GM23338 (cell line): ENCODE results near the gene KAT2A. TPM values are rescaled to one million over a fixed set of nuclear protein-coding genes. Genes with fewer than 3 reads are reported as not detected.

Experiments used
- ATAC-seq: fragments of 200-7000 bp; cut with Tn5 transposase; 3 replicates; pipeline ENCODE4 v1.9.1; 2020
- DNase-seq: peaks from one replicate; pipeline ENCODE4 v3.0.0-alpha.2; 2015; ENCODE audit warnings: low spot score
- H2AFZ ChIP-seq: fragments of 200-600 bp; sonication (generic); 2 replicates; pipeline ENCODE4 v1.8.0; 2016; ENCODE audit warnings: antibody characterized with exemption, mild to moderate bottlenecking, moderate library complexity
- H3F3A ChIP-seq: fragments of 200-600 bp; sonication (generic); replicated peaks from 2 replicates; pipeline ENCODE4 v1.8.0; 2017; ENCODE audit warnings: antibody characterized with exemption, mixed run types, low read depth
- H3K27ac ChIP-seq: fragments of 200-600 bp; sonication (generic); 2 replicates; pipeline ENCODE4 v1.6.1; 2016; ENCODE audit warnings: low read depth
- H3K27me3 ChIP-seq: fragments of 200-600 bp; sonication (generic); 2 replicates; pipeline ENCODE4 v1.8.0; 2016; ENCODE audit warnings: mild to moderate bottlenecking, mixed run types, moderate library complexity; ENCODE audit not compliant: insufficient read depth
- H3K36me3 ChIP-seq: fragments of 200-600 bp; sonication (generic); 2 replicates; pipeline ENCODE4 v1.8.0; 2016; ENCODE audit warnings: mild to moderate bottlenecking; ENCODE audit not compliant: insufficient read depth
- H3K4me1 ChIP-seq: fragments of 200-600 bp; sonication (generic); 2 replicates; pipeline ENCODE4 v1.8.0; 2016; ENCODE audit warnings: mild to moderate bottlenecking, moderate library complexity; ENCODE audit not compliant: insufficient read depth
- H3K4me2 ChIP-seq: fragments of 200-600 bp; sonication (generic); 2 replicates; pipeline ENCODE4 v1.7.1; 2017; ENCODE audit warnings: mixed run types
- H3K4me3 ChIP-seq: fragments of 200-600 bp; sonication (generic); 2 replicates; pipeline ENCODE4 v1.6.1; 2016; ENCODE audit warnings: mixed run types
- H3K79me2 ChIP-seq: fragments of 200-600 bp; sonication (generic); replicated peaks from 2 replicates; pipeline ENCODE4 v1.8.0; 2017; ENCODE audit warnings: mild to moderate bottlenecking; ENCODE audit not compliant: insufficient read depth
- H3K9me2 ChIP-seq: fragments of 200-600 bp; sonication (generic); 2 replicates; pipeline ENCODE4 v1.8.0; 2017; ENCODE audit not compliant: insufficient read depth
- H4K20me1 ChIP-seq: fragments of 200-600 bp; sonication (generic); replicated peaks from 2 replicates; pipeline ENCODE4 v1.8.0; 2017; ENCODE audit warnings: mild to moderate bottlenecking; ENCODE audit not compliant: insufficient read depth
- H3K27ac Mint-ChIP-seq: 2 replicates; pipeline ENCODE4 v1.8.0; 2020; ENCODE audit warnings: inconsistent platforms, mild to moderate bottlenecking, moderate library complexity, mixed read lengths
- H3K27me3 Mint-ChIP-seq: 3 replicates; pipeline ENCODE4 v1.8.0; 2022; ENCODE audit warnings: low read depth, mild to moderate bottlenecking, moderate library complexity, mixed read lengths, inconsistent platforms; ENCODE audit not compliant: insufficient read depth, poor library complexity
- H3K36me3 Mint-ChIP-seq: 3 replicates; pipeline ENCODE4 v1.8.0; 2021; ENCODE audit warnings: low read depth, mild to moderate bottlenecking, inconsistent platforms, moderate library complexity, mixed read lengths
- H3K4me1 Mint-ChIP-seq: 3 replicates; pipeline ENCODE4 v1.8.0; 2020; ENCODE audit warnings: mild to moderate bottlenecking, inconsistent platforms, mixed read lengths
- H3K4me3 Mint-ChIP-seq: 3 replicates; pipeline ENCODE4 v1.8.0; 2021; ENCODE audit warnings: moderate library complexity, mild to moderate bottlenecking, inconsistent platforms, mixed read lengths
- H3K9me3 Mint-ChIP-seq: 3 replicates; pipeline ENCODE4 v1.8.0; 2020; ENCODE audit warnings: moderate library complexity, mild to moderate bottlenecking, inconsistent platforms, mixed read lengths
- CREB1 ChIP-seq: fragments of 250-450 bp; sonication (Bioruptor Pico); IDR thresholded peaks from 2 replicates; pipeline ENCODE4 v1.5.0; 2020; ENCODE audit warnings: low read depth, mild to moderate bottlenecking, moderate library complexity
- CTCF ChIP-seq, 2 experiments: fragments of 200-600 bp in 1 of 2; sonication (generic) in 1 of 2; conservative IDR thresholded peaks; 2 replicates each; pipeline versions ENCODE4 v1.5.1 to v1.6.1; 2016 to 2017; ENCODE audit warnings: antibody characterized with exemption in 2 of 2, low read depth in 2 of 2, mild to moderate bottlenecking in 2 of 2, moderate library complexity in 1 of 2
- EZH2 ChIP-seq: fragments of 200-600 bp; sonication (generic); IDR thresholded peaks from one replicate; pipeline ENCODE4 v1.8.0; 2017; ENCODE audit warnings: antibody characterized with exemption, mild to moderate bottlenecking, low read depth; ENCODE audit not compliant: unreplicated experiment
- EZH2phosphoT487 ChIP-seq: fragments of 200-600 bp; sonication (generic); IDR thresholded peaks from one replicate; pipeline ENCODE4 v1.8.1; 2018; ENCODE audit warnings: antibody characterized with exemption; ENCODE audit not compliant: unreplicated experiment
- STAT1 ChIP-seq: IDR thresholded peaks from one replicate; pipeline ENCODE4 v1.6.1; 2016; ENCODE audit warnings: antibody characterized with exemption; ENCODE audit not compliant: unreplicated experiment
- ZNF462 ChIP-seq: fragments of 250-450 bp; sonication (Bioruptor Pico); IDR thresholded peaks from 2 replicates; pipeline ENCODE4 v1.5.0; 2020; ENCODE audit warnings: mild to moderate bottlenecking, moderate library complexity
- polyA plus RNA-seq: library from polyadenylated mRNA; unstranded; fragments of >200 nt; fragmentation: Nextera tagmentation; extraction: Ambion mirVana; gene quantifications from 2 replicates; pipeline ENCODE4 v1.2.1, GENCODE V29; 2016
- total RNA-seq: library from RNA; depleted of rRNA; stranded (reverse); fragments of >200 nt; shearing (Covaris generic); gene quantifications from 2 replicates; pipeline ENCODE4 v1.2.3, GENCODE V29; 2014

KAT2A gene
- total and polyA plus RNA-seq, 2 experiments from 2014 or later = 13.9 to 25.2 TPM

- Histone ChIP-seq H3K27ac (no peak overlapping the region), H3F3A (no peaks in the 10 kb centered on the region), H3K36me3 (no peaks in the 10 kb centered on the region), H4K20me1 (no peaks in the 10 kb centered on the region), H3K4me3 (no peak overlapping the region), H2AFZ (peak overlapping the region; percentile 52; the same call in 1 of the 2 replicates), H3K27me3 (no peaks in the 10 kb centered on the region), H3K9me2 (no peaks in the 10 kb centered on the region), H3K4me2 (no peak overlapping the region), H3K79me2 (no peaks in the 10 kb centered on the region), H3K4me1 (0 out of 2 replicates have a peak, but pooled peaks cover 4% of the 10 kb centered on the region)
- H3K27ac Mint-ChIP-seq = no peak overlapping the region
- H3K4me1 Mint-ChIP-seq = peaks cover 15% of the 10 kb centered on the region
- peak; percentile 78 for ATAC-seq
- no peak for DNase-seq
- no peak overlapping the region for H3K4me3 Mint-ChIP-seq
- TF ChIP-seq CTCF (conservative IDR thresholded peaks at IDR 0.05; ENCODE audit: low read depth in 2 of 2) (no peak), CREB1 (CRISPR knock-in tag) (no peak), EZH2phosphoT487 (no peak), EZH2 (no peak), ZNF462 (CRISPR knock-in tag) (no peak), STAT1 (no peak)
- no peaks in the 10 kb centered on the region for H3K9me3 Mint-ChIP-seq
- peaks cover 2% of the 10 kb centered on the region for H3K27me3 Mint-ChIP-seq
- no peaks in the 10 kb centered on the region for H3K36me3 Mint-ChIP-seq
Observed at GRCh38 chr17:42087736-42088705, 33.1 kb downstream of the KAT2A start.
